RWPE1 (cell line): ENCODE data around the gene CNTNAP2.
"Not testable (repeated sequence)": the region's sequence is repeated elsewhere in the genome, so short reads cannot be mapped to it uniquely, and the experiment has no call there.

Experiments
- CTCF ChIA-PET: fragments of 350-600 bp; sonication (Branson Sonifier 250); formaldehyde crosslinking; extraction: SDS; loops from one replicate; lab custom pipeline; 2021; lab: Yijun Ruan, JAX
- POLR2A ChIA-PET: fragments of 400-600 bp; formaldehyde crosslinking; extraction: SDS; loops from one replicate; lab custom pipeline; 2020; ENCODE audit warnings: antibody characterized with exemption; ENCODE audit not compliant: low non-redundant PET; lab: Yijun Ruan, JAX
- DNase-seq: peaks from one replicate; pipeline ENCODE4 v3.0.0; 2012; ENCODE audit warnings: low spot score
- H3K27ac ChIP-seq: fragments of 450-650 bp; 2 replicates; pipeline ENCODE4 v1.5.1; 2017
- CTCF ChIP-seq: fragments of 450-650 bp; conservative IDR thresholded peaks from 2 replicates; pipeline ENCODE4 v1.5.1; 2017; ENCODE audit warnings: low read depth, mild to moderate bottlenecking

The CNTNAP2 gene

GRCh38 chr7:148437043-148437442 is 2320.4 kb downstream of the CNTNAP2 start:
- DNase-seq = no peak
- TF ChIP-seq CTCF = no peak
- no peak overlapping the region for H3K27ac ChIP-seq
- ChIA-PET CTCF (no interaction called here), POLR2A (no interaction called here)

GRCh38 chr7:148442141-148442655 is 2325.6 kb downstream of the CNTNAP2 start:
- CTCF ChIA-PET = no interaction called here
- no peak overlapping the region for H3K27ac ChIP-seq
- DNase-seq = no peak
- POLR2A ChIA-PET = no interaction called here
- TF ChIP-seq CTCF = no peak

GRCh38 chr7:148442933-148443332 is 2326.3 kb downstream of the CNTNAP2 start:
- no peak for DNase-seq
- ChIA-PET POLR2A (no interaction called here), CTCF (no interaction called here)
- TF ChIP-seq CTCF = no peak
- no peak overlapping the region for H3K27ac ChIP-seq

GRCh38 chr7:148445260-148446044 is 2328.9 kb downstream of the CNTNAP2 start:
- DNase-seq = no peak
- no peak for TF ChIP-seq CTCF
- no peak overlapping the region for H3K27ac ChIP-seq
- CTCF ChIA-PET = no interaction called here
- POLR2A ChIA-PET = no interaction called here

GRCh38 chr7:148447221-148447849 is 2330.7 kb downstream of the CNTNAP2 start:
- CTCF ChIA-PET = no interaction called here
- DNase-seq = no peak
- no peak overlapping the region for H3K27ac ChIP-seq
- TF ChIP-seq CTCF = no peak
- POLR2A ChIA-PET = no interaction called here

GRCh38 chr7:148451526-148451925 is 2334.9 kb downstream of the CNTNAP2 start:
- CTCF ChIA-PET, H3K27ac ChIP-seq, POLR2A ChIA-PET, DNase-seq: not testable (repeated sequence)

- no peak for DNase-seq
- ChIA-PET POLR2A (no interaction called here), CTCF (interaction anchor here (1.0 kb wide), 1 partner anchor 214 kb away, joined by 3 read pairs; no protein-coding TSS in a partner anchor)
- no peak for TF ChIP-seq CTCF
- H3K27ac ChIP-seq = no peak overlapping the region
Measured at GRCh38 chr7:148456351-148456750, 2339.8 kb downstream of the CNTNAP2 start.
